Smooth muscle cell (in vitro differentiated cells): Measurements from ENCODE around the gene NOX1. TPM values are rescaled to one million over a fixed set of nuclear protein-coding genes. Genes with fewer than 3 reads are reported as not detected.
"Not testable (repeated sequence)": the region's sequence is repeated elsewhere in the genome, so short reads cannot be mapped to it uniquely, and the experiment has no call there.

Experiments
- DNase-seq: peaks from one replicate; lab custom pipeline; 2025; ENCODE audit not compliant: unreplicated experiment; lab: John Stamatoyannopoulos, UW
- H2AFZ ChIP-seq: fragments of 200-600 bp; sonication (generic); 2 replicates; pipeline ENCODE4 v1.6.0; 2016; ENCODE audit warnings: antibody characterized with exemption, low read depth, mild to moderate bottlenecking
- H3F3A ChIP-seq: fragments of 200-600 bp; sonication (generic); 2 replicates; pipeline ENCODE4 v1.6.0; 2017; ENCODE audit warnings: antibody characterized with exemption, low read depth
- H3K27ac ChIP-seq: fragments of 200-600 bp; sonication (generic); 2 replicates; pipeline ENCODE4 v1.5.1; 2016; ENCODE audit warnings: low read depth, mild to moderate bottlenecking
- H3K27me3 ChIP-seq: fragments of 200-600 bp; sonication (generic); 2 replicates; pipeline ENCODE4 v1.6.1; 2016; ENCODE audit warnings: low read depth, mild to moderate bottlenecking
- H3K36me3 ChIP-seq: fragments of 200-600 bp; sonication (generic); 2 replicates; pipeline ENCODE4 v1.5.1; 2016; ENCODE audit warnings: low read depth
- H3K4me1 ChIP-seq: fragments of 200-600 bp; sonication (generic); 2 replicates; pipeline ENCODE4 v1.5.1; 2016; ENCODE audit warnings: low read depth
- H3K4me2 ChIP-seq: fragments of 200-600 bp; sonication (generic); 2 replicates; pipeline ENCODE4 v1.6.0; 2016; ENCODE audit warnings: mild to moderate bottlenecking
- H3K4me3 ChIP-seq: fragments of 200-600 bp; sonication (generic); 2 replicates; pipeline ENCODE4 v1.5.1; 2016; ENCODE audit warnings: mild to moderate bottlenecking
- H3K79me2 ChIP-seq: fragments of 200-600 bp; sonication (generic); 2 replicates; pipeline ENCODE4 v1.6.0; 2016; ENCODE audit warnings: low read depth, mild to moderate bottlenecking
- H3K9ac ChIP-seq: fragments of 200-600 bp; sonication (generic); 2 replicates; pipeline ENCODE4 v1.6.0; 2016; ENCODE audit warnings: low read depth
- H3K9me3 ChIP-seq: fragments of 200-600 bp; sonication (generic); replicated peaks from 2 replicates; pipeline ENCODE4 v1.5.1; 2016; ENCODE audit warnings: low read depth
- H4K20me1 ChIP-seq: fragments of 200-600 bp; sonication (generic); 2 replicates; pipeline ENCODE4 v1.6.0; 2016; ENCODE audit warnings: low read depth
- CTCF ChIP-seq: fragments of 200-600 bp; sonication (generic); IDR thresholded peaks from 2 replicates; pipeline ENCODE4 v1.5.1; 2017; ENCODE audit warnings: borderline replicate concordance, mild to moderate bottlenecking, antibody characterized with exemption; ENCODE audit not compliant: insufficient read depth, poor library complexity, severe bottlenecking
- WGBS: methylation state at CpG from one replicate; pipeline ENCODE4 v1.1.7; 2016; ENCODE audit warnings: low lambda C conversion rate; 5-methylcytosine and 5-hydroxymethylcytosine counted together
- polyA plus RNA-seq: library from polyadenylated mRNA; unstranded; fragments of >200 nt; fragmentation: Nextera tagmentation; extraction: Ambion mirVana; gene quantifications from 2 replicates; pipeline ENCODE4 v1.2.1, GENCODE V29; 2016
- small RNA-seq: library from RNA; depleted of rRNA; stranded (forward); fragments of <200 nt; gene quantifications from one replicate; pipeline ENCODE3, GENCODE V24; 2014
- total RNA-seq: library from RNA; depleted of rRNA; stranded (reverse); fragments of >200 nt; gene quantifications from 2 replicates; pipeline ENCODE4 v1.2.3, GENCODE V29; 2014

Gene NOX1
- total and polyA plus RNA-seq, 2 experiments from 2014 or later, result not detected

- Histone ChIP-seq H3K4me3 (no peak overlapping the region), H3K9ac (no peak overlapping the region), H3K27me3 (no peaks in the 10 kb centered on the region), H3K4me1 (no peaks in the 10 kb centered on the region), H3K9me3 (no peaks in the 10 kb centered on the region), H3K79me2 (no peaks in the 10 kb centered on the region), H3K36me3 (no peaks in the 10 kb centered on the region), H2AFZ (no peak overlapping the region), H3K4me2 (no peak overlapping the region), H4K20me1 (no peaks in the 10 kb centered on the region), H3K27ac (no peak overlapping the region), H3F3A (no peaks in the 10 kb centered on the region)
- TF ChIP-seq CTCF, result no peak
- DNase-seq, result no peak
- WGBS, result 54% methylated on average over 4 of the region's 4 CpGs
These were observed 75.5 kb downstream of the NOX1 start for GRCh38 chrX:100798484-100799214.

- H3K4me3 ChIP-seq, result no peak overlapping the region
- H3K36me3 ChIP-seq, result no peaks in the 10 kb centered on the region
- H2AFZ ChIP-seq, result no peak overlapping the region
- H3K9ac ChIP-seq, result no peak overlapping the region
- no peaks in the 10 kb centered on the region for H3K79me2 ChIP-seq
- no peaks in the 10 kb centered on the region for H3F3A ChIP-seq
- DNase-seq, result no peak
- H3K4me2 ChIP-seq, result no peak overlapping the region
- no peaks in the 10 kb centered on the region for H4K20me1 ChIP-seq
- no peaks in the 10 kb centered on the region for H3K27me3 ChIP-seq
- WGBS, result 91% methylated on average over 4 of the region's 4 CpGs
- no peak overlapping the region for H3K27ac ChIP-seq
- no peaks in the 10 kb centered on the region for H3K9me3 ChIP-seq
- no peak for TF ChIP-seq CTCF
- no peaks in the 10 kb centered on the region for H3K4me1 ChIP-seq
These were observed 76.8 kb downstream of the NOX1 start for GRCh38 chrX:100797359-100797758.

- not testable (repeated sequence) for H3K27me3 ChIP-seq, H3K4me2 ChIP-seq, H3K79me2 ChIP-seq, H3K36me3 ChIP-seq, H2AFZ ChIP-seq, DNase-seq, H3K27ac ChIP-seq, H3F3A ChIP-seq, H3K4me3 ChIP-seq, H3K9ac ChIP-seq, H3K9me3 ChIP-seq, H3K4me1 ChIP-seq, H4K20me1 ChIP-seq
- 82% methylated on average over 7 of the region's 7 CpGs for WGBS
These were observed 77.8 kb downstream of the NOX1 start for GRCh38 chrX:100796371-100796770.

Small RNA genes within 50 kb of the gene (small RNA-seq; reads per million reads assigned to genes)
- not detected for gene RF00411

Other genes starting within 250 kb of the NOX1 start
- 86.4 and 104 TPM in 2 replicates for gene TSPAN6, start 237.6 kb downstream of the NOX1 start, total RNA-seq
- gene TSPAN6, start 237.6 kb downstream of the NOX1 start, polyA plus RNA-seq, result 78.6 and 80.5 TPM in 2 replicates
- gene SRPX2, start 230.2 kb downstream of the NOX1 start, total RNA-seq, result 118 and 151 TPM in 2 replicates
- gene SRPX2, start 230.2 kb downstream of the NOX1 start, polyA plus RNA-seq, result 151 and 215 TPM in 2 replicates
- 4.8 and 6.6 TPM in 2 replicates for gene SYTL4, start 142.2 kb downstream of the NOX1 start, total RNA-seq
- gene SYTL4, start 142.2 kb downstream of the NOX1 start, polyA plus RNA-seq, result 8.0 and 10.5 TPM in 2 replicates
- gene CSTF2, start 54.0 kb downstream of the NOX1 start, total RNA-seq, result 18.4 and 23.0 TPM in 2 replicates
- gene CSTF2, start 54.0 kb downstream of the NOX1 start, polyA plus RNA-seq, result 16.7 and 21.5 TPM in 2 replicates
- 0.72 and 2.2 TPM in 2 replicates for gene XKRX, start 54.6 kb upstream of the NOX1 start, total RNA-seq
- not detected in 2 replicates for gene XKRX, start 54.6 kb upstream of the NOX1 start, polyA plus RNA-seq
- not detected in 2 replicates for gene ARL13A, start 95.3 kb upstream of the NOX1 start, total RNA-seq
- not detected in 2 replicates for gene ARL13A, start 95.3 kb upstream of the NOX1 start, polyA plus RNA-seq
- gene TRMT2B, start 177.8 kb upstream of the NOX1 start, total RNA-seq, result 2.7 and 3.0 TPM in 2 replicates
- gene TRMT2B, start 177.8 kb upstream of the NOX1 start, polyA plus RNA-seq, result 3.1 and 3.4 TPM in 2 replicates
- 2.3 and 2.8 TPM in 2 replicates for gene TMEM35A, start 204.5 kb upstream of the NOX1 start, total RNA-seq
- gene TMEM35A, start 204.5 kb upstream of the NOX1 start, polyA plus RNA-seq, result 2.8 and 3.2 TPM in 2 replicates
- gene CENPI, start 223.8 kb upstream of the NOX1 start, total RNA-seq, result 6.0 and 9.9 TPM in 2 replicates
- gene CENPI, start 223.8 kb upstream of the NOX1 start, polyA plus RNA-seq, result 0.57 and 4.2 TPM in 2 replicates